22Rv1 (cell line): ENCODE measurements around the gene CREBL2.

ENCODE experiments used
- H3K27ac ChIP-seq: fragments of 450-650 bp; 2 replicates; pipeline ENCODE4 v1.5.1; 2017
- CTCF ChIP-seq: fragments of 450-650 bp; IDR thresholded peaks from 2 replicates; pipeline ENCODE4 v1.5.1; 2017; ENCODE audit warnings: mild to moderate bottlenecking
- ZFX ChIP-seq: fragments of 450-650 bp; IDR thresholded peaks from 2 replicates; pipeline ENCODE4 v1.6.1; 2017; ENCODE audit warnings: antibody characterized with exemption, borderline replicate concordance

The CREBL2 gene

GRCh38 chr12:12604740-12605139, 6.9 kb upstream of the CREBL2 start:
- no peak overlapping the region for H3K27ac ChIP-seq
- no peak for TF ChIP-seq CTCF
- TF ChIP-seq ZFX = no peak

- TF ChIP-seq ZFX (no peak), CTCF (no peak)
- H3K27ac ChIP-seq = no peak overlapping the region
These were observed 4.7 kb upstream of the CREBL2 start for GRCh38 chr12:12606781-12607589.

DNA sequence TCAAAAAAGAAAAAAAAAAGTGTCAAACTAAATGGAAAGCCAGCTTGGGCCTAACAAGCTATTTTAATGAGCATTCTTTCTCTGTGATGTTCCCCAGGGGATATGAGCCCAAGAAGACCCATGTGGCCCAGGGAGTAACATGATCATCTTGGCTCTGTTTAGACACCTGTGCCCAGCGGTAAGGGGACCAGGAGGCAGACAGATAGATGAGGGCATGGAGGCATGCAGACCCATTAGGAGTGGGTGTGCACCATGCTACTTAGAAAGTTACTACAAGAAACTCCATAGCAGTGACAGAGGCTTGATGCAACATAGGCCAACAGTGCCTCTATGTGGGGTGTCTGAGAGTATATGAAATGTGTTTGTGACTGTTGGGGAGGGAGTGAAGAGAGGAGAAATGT, 3.1 kb upstream of the CREBL2 start:
- no peak overlapping the region for H3K27ac ChIP-seq

GRCh38 chr12:12609692-12610091, 2.0 kb upstream of the CREBL2 start:
- no peak overlapping the region for H3K27ac ChIP-seq
- no peak for TF ChIP-seq ZFX
- TF ChIP-seq CTCF = no peak

More for the DNA sequence above, 3.1 kb upstream of the CREBL2 start:
- peak; percentile 24 for TF ChIP-seq CTCF
- TF ChIP-seq ZFX = no peak

DNA sequence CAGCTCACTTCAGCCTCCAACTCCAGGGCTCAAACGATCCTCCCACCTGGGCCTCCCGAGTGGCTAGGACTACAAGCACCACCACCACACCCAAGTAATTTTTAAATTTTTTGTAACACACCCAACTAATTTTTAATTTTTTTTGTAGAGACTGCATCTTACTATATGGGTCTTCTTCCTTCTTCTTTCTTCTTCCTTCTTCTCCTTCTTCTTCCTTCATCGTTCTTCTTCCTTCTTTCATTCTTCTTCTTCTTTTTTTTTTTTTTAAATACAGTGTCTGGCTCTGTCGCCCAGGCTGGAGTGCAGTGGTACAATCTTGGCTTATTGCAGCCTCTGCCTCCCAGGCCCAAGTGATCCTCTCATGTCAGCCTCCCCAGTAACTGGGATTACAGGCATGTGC, 965 bp upstream of the CREBL2 start:
- no peak for TF ChIP-seq CTCF
- H3K27ac ChIP-seq = peak overlapping the region; percentile 96

GRCh38 chr12:12612358-12612757, 682 bp downstream of the CREBL2 start:
- no peak for TF ChIP-seq ZFX
- TF ChIP-seq CTCF = no peak
- peak overlapping the region; percentile 96 for H3K27ac ChIP-seq

DNA sequence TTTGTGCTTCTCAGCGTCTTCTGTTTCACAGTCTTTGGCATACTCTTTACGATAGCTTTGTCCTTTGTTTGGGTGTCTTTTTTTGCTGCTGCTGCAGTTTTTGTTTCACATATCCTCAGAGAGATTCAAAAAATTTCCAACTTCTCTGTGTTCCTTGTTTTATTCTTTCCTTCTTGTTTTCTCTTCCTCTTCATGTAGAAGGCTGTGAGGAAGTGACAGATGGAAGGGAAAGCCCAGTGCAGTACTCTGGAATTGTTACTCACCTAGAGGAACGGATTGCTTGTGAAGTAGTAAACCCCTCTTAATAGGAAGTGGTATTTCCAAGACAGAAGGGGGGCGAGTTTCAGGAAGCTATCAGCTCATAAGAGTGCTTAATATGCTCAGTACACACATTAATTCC, 1.7 kb downstream of the CREBL2 start:
- peak overlapping the region; percentile 96; the same call in 1 of the 2 replicates for H3K27ac ChIP-seq
- no peak for TF ChIP-seq CTCF
- TF ChIP-seq ZFX = no peak
